Panc1 (cell line): Measurements from ENCODE around the gene CORO2B. TPM values are rescaled to one million over a fixed set of nuclear protein-coding genes. Genes with fewer than 3 reads are reported as not detected.

Source experiments
- ATAC-seq: fragments of 200-7000 bp; cut with Tn5 transposase; 2 replicates; pipeline ENCODE4 v1.9.1; 2020; ENCODE audit warnings: mild to moderate bottlenecking, moderate library complexity
- BruUV-seq: library from RNA; stranded (reverse); fragments of 400-500 nt; replicated peaks from 2 replicates; lab custom pipeline; 2021; lab: Mats Ljungman, UMichigan
- CTCF ChIA-PET: fragments of 300-600 bp; sonication (Branson Sonifier 250); formaldehyde crosslinking; loops from one replicate; lab custom pipeline; 2022; ENCODE audit warnings: antibody characterized with exemption; lab: Charles Lee
- POLR2A ChIA-PET: fragments of 300-600 bp; sonication (Branson Sonifier 250); formaldehyde crosslinking; loops from one replicate; lab custom pipeline; 2022; ENCODE audit warnings: antibody characterized with exemption; lab: Charles Lee
- DNase-seq: peaks from one replicate; pipeline ENCODE4 v3.0.0-alpha.2; 2010; ENCODE audit warnings: low read depth, low spot score
- H3K27ac ChIP-seq: 2 replicates; pipeline ENCODE4 v1.5.1; 2011; ENCODE audit warnings: mild to moderate bottlenecking, low read length, inconsistent platforms
- H3K27me3 ChIP-seq: fragments of 200-500 bp; sonication (Bioruptor generic); 2 replicates; pipeline ENCODE4 v1.6.0; 2014; ENCODE audit warnings: low read length, inconsistent platforms; ENCODE audit not compliant: control insufficient read depth, insufficient read depth
- H3K36me3 ChIP-seq: fragments of 200-500 bp; sonication (Bioruptor generic); 2 replicates; pipeline ENCODE4 v1.5.1; 2014; ENCODE audit warnings: inconsistent platforms, mild to moderate bottlenecking, low read length, moderate library complexity; ENCODE audit not compliant: control insufficient read depth, insufficient read depth
- H3K4me1 ChIP-seq: 2 replicates; pipeline ENCODE4 v1.5.1; 2011; ENCODE audit warnings: inconsistent platforms, mild to moderate bottlenecking, low read length, moderate library complexity; ENCODE audit not compliant: control insufficient read depth, insufficient read depth
- H3K4me3 ChIP-seq, 2 experiments: 2 replicates each; pipeline ENCODE4 v1.5.1; 2011 to 2012; ENCODE audit warnings: low read depth in 2 of 2, low read length in 2 of 2, mild to moderate bottlenecking in 2 of 2, inconsistent platforms in 1 of 2, moderate library complexity in 1 of 2
- H3K9me3 ChIP-seq: fragments of 200-500 bp; sonication (Bioruptor generic); 2 replicates; pipeline ENCODE4 v1.5.1; 2014; ENCODE audit warnings: low read depth, mild to moderate bottlenecking, inconsistent platforms, low read length, moderate library complexity; ENCODE audit not compliant: control insufficient read depth, insufficient read depth
- CTCF ChIP-seq: fragments of 450-650 bp; IDR thresholded peaks from 2 replicates; pipeline ENCODE4 v1.5.1; 2017; ENCODE audit warnings: mild to moderate bottlenecking
- POLR2AphosphoS5 ChIP-seq: IDR thresholded peaks from 2 replicates; pipeline ENCODE4 v1.6.1; 2012; ENCODE audit warnings: mild to moderate bottlenecking, low read depth, low read length, moderate library complexity
- REST ChIP-seq, 2 experiments: IDR thresholded peaks; 2 replicates each; pipeline ENCODE4 v1.6.1; 2011 to 2012; ENCODE audit warnings: low read depth in 2 of 2, control low read depth in 1 of 2, low read length in 1 of 2, mild to moderate bottlenecking in 1 of 2, moderate library complexity in 1 of 2; ENCODE audit not compliant: insufficient read depth in 1 of 2
- SIN3A ChIP-seq: IDR thresholded peaks from 2 replicates; pipeline ENCODE4 v1.6.1; 2012; ENCODE audit warnings: low read depth, mild to moderate bottlenecking, low read length, moderate library complexity, borderline replicate concordance; ENCODE audit not compliant: insufficient read depth
- TCF7L2 ChIP-seq: IDR thresholded peaks from 2 replicates; pipeline ENCODE4 v1.6.1; 2011; ENCODE audit warnings: mild to moderate bottlenecking, low read depth, low read length, inconsistent platforms
- in situ Hi-C: cut with HindIII; loops from 2 replicates; pipeline ENCODE4 v1.10.0; 2016; ENCODE audit warnings: low sequenced_read_pairs, low pct_unique_long_range_greater_than_20kb
- intact Hi-C: fragments of 100-400 bp; cut with micrococcal nuclease; formaldehyde crosslinking; loops from one replicate; pipeline ENCODE4 v1.10.0; 2022; ENCODE audit not compliant: unreplicated experiment
- total RNA-seq: library from RNA; stranded (reverse); gene quantifications from one replicate; pipeline ENCODE4 v1.2.1, GENCODE V29; 2021; ENCODE audit not compliant: unreplicated experiment

Gene CORO2B
- total RNA-seq, 1 experiment from 2014 or later = 0.36 TPM

GRCh38 chr15:68643216-68643830 lies 64.5 kb downstream of the CORO2B start:
- BruUV-seq = no TSS peak
- POLR2A ChIA-PET = no interaction called here

More at GRCh38 chr15:68643216-68643830, 64.5 kb downstream of the CORO2B start:
- Histone ChIP-seq H3K9me3 (no peaks in the 10 kb centered on the region), H3K27ac (no peak overlapping the region), H3K4me3 (no peak overlapping the region), H3K36me3 (no peaks in the 10 kb centered on the region), H3K27me3 (no peaks in the 10 kb centered on the region), H3K4me1 (no peaks in the 10 kb centered on the region)
- in situ Hi-C loops = no loop called here
- TF ChIP-seq REST (IDR thresholded peaks at IDR 0.05; ENCODE audit: insufficient read depth in 1 of 2, low read depth in 2 of 2, low read length in 1 of 2) (no peak), TCF7L2 (no peak), CTCF (no peak), POLR2AphosphoS5 (no peak), SIN3A (no peak)
- intact Hi-C loops = no loop called here
- ATAC-seq (0 out of 2 replicates have a peak, but pooled peaks have one; percentile 10), DNase-seq (no peak)
- CTCF ChIA-PET = interaction anchor here (0.7 kb wide), 1 partner anchor 726 kb away, joined by 3 read pairs; no protein-coding TSS in a partner anchor
